DMS53 (cell line): ENCODE measurements around the gene TMEM185B.
"Not testable (repeated sequence)": the region's sequence is repeated elsewhere in the genome, so short reads cannot be mapped to it uniquely, and the experiment has no call there.

Experiments used
- DNase-seq: peaks from one replicate; lab custom pipeline; 2025; lab: John Stamatoyannopoulos, UW

The TMEM185B gene

GRCh38 chr2:120223034-120223912 is at the start of gene TMEM185B:
Gene TMEM185B, minus strand, starts transcription at chr2:120223400. Its CDS starts 424 bp downstream, at chr2:120222976.
- DNase-seq, result peak; percentile 97

- no peak for DNase-seq
Observed at GRCh38 chr2:120271711-120272379, 48.6 kb upstream of the TMEM185B start.

- DNase-seq, result no peak
Observed at GRCh38 chr2:120269816-120270215, 46.6 kb upstream of the TMEM185B start.

GRCh38 chr2:120269076-120269744 is 46.0 kb upstream of the TMEM185B start:
- DNase-seq, result no peak

GRCh38 chr2:120267348-120267747 is 44.1 kb upstream of the TMEM185B start:
- no peak for DNase-seq

- no peak for DNase-seq
Observed at GRCh38 chr2:120265006-120265405, 41.8 kb upstream of the TMEM185B start.

- no peak for DNase-seq
Observed at GRCh38 chr2:120262761-120263428, 39.7 kb upstream of the TMEM185B start.

GRCh38 chr2:120262150-120262549 is 39.0 kb upstream of the TMEM185B start:
- no peak for DNase-seq

- DNase-seq, result no peak
Observed at GRCh38 chr2:120261387-120262006, 38.3 kb upstream of the TMEM185B start.

- DNase-seq, result no peak
Observed at GRCh38 chr2:120260736-120261135, 37.5 kb upstream of the TMEM185B start.

GRCh38 chr2:120259939-120260338 is 36.7 kb upstream of the TMEM185B start:
- DNase-seq, result not testable (repeated sequence)

GRCh38 chr2:120258196-120258595 is 35.0 kb upstream of the TMEM185B start:
- no peak for DNase-seq

- DNase-seq, result no peak
Observed at GRCh38 chr2:120257522-120257921, 34.3 kb upstream of the TMEM185B start.

GRCh38 chr2:120256651-120257000 is 33.4 kb upstream of the TMEM185B start:
- DNase-seq, result no peak

GRCh38 chr2:120255986-120256650 is 32.9 kb upstream of the TMEM185B start:
- no peak for DNase-seq

GRCh38 chr2:120255071-120255470 is 31.9 kb upstream of the TMEM185B start:
- DNase-seq, result no peak

- DNase-seq, result no peak
Observed at GRCh38 chr2:120254178-120254577, 31.0 kb upstream of the TMEM185B start.

GRCh38 chr2:120253021-120253882 is 30.1 kb upstream of the TMEM185B start:
- DNase-seq, result peak; percentile 85

- DNase-seq, result peak; percentile 99
Observed at GRCh38 chr2:120252225-120253020, 29.2 kb upstream of the TMEM185B start, which contains the start of gene RALB. Gene RALB, plus strand, starts transcription at chr2:120252852. Its CDS starts 25,813 bp downstream, at chr2:120278665.
